ENCODE data around the gene BRWD1.

The BRWD1 gene

DNA sequence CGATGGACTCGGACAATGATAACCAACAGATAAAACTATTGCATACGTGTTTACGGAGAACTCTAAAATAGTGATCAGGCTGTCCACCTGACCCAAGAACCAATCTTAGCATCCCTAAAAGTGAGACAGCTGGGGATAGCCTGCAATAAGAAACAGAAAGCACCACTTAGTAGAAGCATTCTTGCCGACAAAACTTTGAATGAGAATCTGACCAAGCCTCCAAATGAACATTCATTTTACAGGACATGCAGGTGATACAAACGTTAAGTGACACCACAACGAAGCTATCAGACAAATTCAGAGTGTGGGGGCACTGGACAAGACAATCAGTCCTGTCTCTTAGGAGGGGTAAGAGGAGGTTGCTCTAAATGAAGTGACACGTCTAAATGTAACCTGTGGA, 131.4 kb downstream of the BRWD1 start:
- H3K4me3 ChIP-seq (ENCODE audit: low read depth, low read length) = peak overlapping the region; percentile 95
- POLR2A ChIA-PET = no interaction called here
- DNase-seq (ENCODE audit: low read depth, low spot score) = no peak
- no peak for TF ChIP-seq CTCF (IDR thresholded peaks at IDR 0.05; ENCODE audit: insufficient read depth, low read length, missing control alignments)
- CTCF ChIA-PET = no interaction called here

GRCh38 chr21:39181205-39181818, 132.1 kb downstream of the BRWD1 start:
- no peak overlapping the region; the same call in 1 of the 2 replicates for H3K4me3 ChIP-seq (ENCODE audit: low read depth, low read length)
- ChIA-PET CTCF (interaction anchor here (1.3 to 1.4 kb wide), 2 partner anchors 19 to 22 kb away, joined by 3 to 4 read pairs; no protein-coding TSS in a partner anchor), POLR2A (no interaction called here)
- TF ChIP-seq CTCF (IDR thresholded peaks at IDR 0.05; ENCODE audit: insufficient read depth, low read length, missing control alignments) = no peak
- no peak for DNase-seq (ENCODE audit: low read depth, low spot score)

DNA sequence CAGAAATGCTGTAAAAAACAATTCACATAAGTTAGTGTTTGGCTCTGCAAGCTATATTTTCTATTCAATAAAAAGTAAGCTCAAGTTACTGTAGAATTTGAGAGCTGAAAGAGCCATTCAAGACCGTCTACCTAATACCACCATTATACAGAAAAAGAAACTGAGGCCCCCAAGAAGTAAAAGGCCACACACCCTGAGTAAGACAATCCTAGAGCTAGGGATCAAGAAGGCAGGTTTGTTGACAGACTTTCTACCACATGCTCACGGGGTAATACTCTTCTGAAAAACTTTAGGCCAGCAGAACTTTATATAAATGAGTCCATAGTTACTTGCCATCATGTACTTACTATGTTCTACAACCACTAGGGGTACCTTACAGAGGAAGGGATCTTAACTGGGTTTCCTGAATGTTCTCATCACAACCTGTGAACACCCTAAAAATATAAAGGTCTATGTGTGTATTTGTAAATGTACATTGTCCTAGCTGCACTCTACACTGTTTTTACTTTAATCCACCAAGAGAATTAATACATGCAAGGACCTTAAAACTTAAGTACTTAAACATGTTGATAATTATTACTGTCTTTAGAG, 132.9 kb downstream of the BRWD1 start:
- H3K4me3 ChIP-seq (ENCODE audit: low read depth, low read length) = no peak overlapping the region
- no peak for TF ChIP-seq CTCF (IDR thresholded peaks at IDR 0.05; ENCODE audit: insufficient read depth, low read length, missing control alignments)
- DNase-seq (ENCODE audit: low read depth, low spot score) = no peak
- POLR2A ChIA-PET = no interaction called here
- CTCF ChIA-PET = interaction anchor here (1.3 to 1.4 kb wide), 2 partner anchors 20 to 21 kb away, joined by 3 to 4 read pairs; no protein-coding TSS in a partner anchor

DNA sequence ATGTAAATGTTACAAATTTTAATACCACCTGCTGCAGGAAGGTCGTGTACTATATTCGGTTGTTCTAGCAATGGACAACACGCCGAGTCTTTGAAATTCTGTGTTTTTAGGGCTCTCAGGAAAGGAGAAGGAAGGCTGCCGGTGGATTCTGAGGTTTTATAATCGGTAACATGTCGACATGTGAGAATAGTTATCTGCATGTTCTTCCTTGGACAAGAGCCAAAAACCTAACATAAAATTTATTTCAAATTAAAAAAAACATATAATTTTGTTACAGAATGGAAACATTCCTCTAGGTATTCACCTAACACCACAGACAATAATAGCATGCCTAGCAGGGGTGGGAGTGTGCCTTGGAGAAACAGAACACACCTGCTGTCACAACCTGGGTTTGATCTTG, 135.0 kb downstream of the BRWD1 start:
- DNase-seq (ENCODE audit: low read depth, low spot score) = no peak
- H3K4me3 ChIP-seq (ENCODE audit: low read depth, low read length) = no peak overlapping the region
- no peak for TF ChIP-seq CTCF (IDR thresholded peaks at IDR 0.05; ENCODE audit: insufficient read depth, low read length, missing control alignments)
- POLR2A ChIA-PET = no interaction called here
- CTCF ChIA-PET = no interaction called here

GRCh38 chr21:39176271-39176709, 137.1 kb downstream of the BRWD1 start:
- POLR2A ChIA-PET = no interaction called here
- no peak overlapping the region for H3K4me3 ChIP-seq (ENCODE audit: low read depth, low read length)
- no peak for DNase-seq (ENCODE audit: low read depth, low spot score)
- no peak for TF ChIP-seq CTCF (IDR thresholded peaks at IDR 0.05; ENCODE audit: insufficient read depth, low read length, missing control alignments)
- CTCF ChIA-PET = interaction anchor here (0.9 to 2.5 kb wide), 12 partner anchors 17 to 824 kb away, joined by 3 to 9 read pairs (median 4); partner anchors contain the start of gene LCA5L

DNA sequence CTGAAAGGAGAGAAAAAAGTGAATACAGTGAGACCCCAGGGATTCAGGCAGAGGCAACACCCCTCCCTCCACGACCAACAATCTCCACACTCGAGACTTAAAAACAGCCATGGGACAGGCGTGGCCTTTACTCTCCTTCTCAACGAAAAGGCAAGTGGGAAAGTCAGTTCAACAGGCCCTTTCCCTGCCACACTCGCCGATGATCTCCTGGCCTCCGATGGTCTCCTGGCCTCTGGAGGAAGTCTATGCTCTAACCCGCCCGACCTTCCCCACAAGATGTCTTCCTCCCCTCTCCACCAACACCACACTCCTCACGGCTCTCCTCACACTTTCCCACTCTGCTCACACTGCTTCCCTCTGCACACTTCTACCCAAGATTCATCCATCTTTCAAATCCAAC, 137.8 kb downstream of the BRWD1 start:
- no peak overlapping the region for H3K4me3 ChIP-seq (ENCODE audit: low read depth, low read length)
- DNase-seq (ENCODE audit: low read depth, low spot score) = no peak
- POLR2A ChIA-PET = no interaction called here
- no peak for TF ChIP-seq CTCF (IDR thresholded peaks at IDR 0.05; ENCODE audit: insufficient read depth, low read length, missing control alignments)
- CTCF ChIA-PET = interaction anchor here (1.0 to 2.5 kb wide), 5 partner anchors 19 to 736 kb away, joined by 3 to 9 read pairs (median 3); no protein-coding TSS in a partner anchor

Measured in AG04449 (cell line).